HL-60 (cell line): ENCODE data around the gene LBH.

Source experiments
- DNase-seq, 2 experiments: peaks; one replicate each; pipeline ENCODE4 v3.0.0-alpha.2; 2010 to 2020; ENCODE audit warnings: low read depth in 1 of 2, low spot score in 1 of 2
- H3K27ac ChIP-seq: fragments of 250-450 bp; sonication (Bioruptor Pico); replicated peaks from 2 replicates; pipeline ENCODE4 v1.5.1; 2020; ENCODE audit warnings: mild to moderate bottlenecking, moderate library complexity
- H3K27me3 ChIP-seq: fragments of 250-450 bp; sonication (Bioruptor Pico); 2 replicates; pipeline ENCODE4 v1.5.1; 2021; ENCODE audit warnings: mild to moderate bottlenecking, moderate library complexity; ENCODE audit not compliant: insufficient read depth, poor library complexity, severe bottlenecking
- H3K4me3 ChIP-seq: replicated peaks from 2 replicates; pipeline ENCODE4 v1.5.1; 2011; ENCODE audit warnings: mild to moderate bottlenecking, control low read depth, low read length; ENCODE audit not compliant: insufficient read depth
- CTCF ChIP-seq: IDR thresholded peaks from one replicate; pipeline ENCODE4 v1.5.1; 2011; ENCODE audit warnings: low read length, control low read depth, inconsistent platforms; ENCODE audit not compliant: insufficient read depth
- GABPA ChIP-seq: IDR thresholded peaks from 2 replicates; pipeline ENCODE4 v1.6.1; 2012; ENCODE audit warnings: low read depth
- POLR2AphosphoS5 ChIP-seq: IDR thresholded peaks from 2 replicates; pipeline ENCODE4 v1.6.1; 2012; ENCODE audit warnings: low read depth
- REST ChIP-seq: IDR thresholded peaks from 2 replicates; pipeline ENCODE4 v1.6.1; 2012; ENCODE audit warnings: low read depth; ENCODE audit not compliant: insufficient replicate concordance
- SPI1 ChIP-seq: IDR thresholded peaks from 2 replicates; pipeline ENCODE4 v1.6.1; 2012; ENCODE audit warnings: low read depth, mild to moderate bottlenecking, borderline replicate concordance

The LBH gene

GRCh38 chr2:30234180-30234971, 3.0 kb downstream of the LBH start:
- no peak for DNase-seq
- Histone ChIP-seq H3K27ac (no peak overlapping the region), H3K4me3 (no peak overlapping the region), H3K27me3 (peaks cover 32% of the 10 kb centered on the region)
- TF ChIP-seq REST = no peak
- TF ChIP-seq CTCF = no peak
- no peak for TF ChIP-seq POLR2AphosphoS5
- TF ChIP-seq SPI1 = no peak
- no peak for TF ChIP-seq GABPA

GRCh38 chr2:30235008-30235655, 3.8 kb downstream of the LBH start:
- peaks cover 32% of the 10 kb centered on the region for H3K27me3 ChIP-seq
- TF ChIP-seq SPI1 = no peak
- no peak for TF ChIP-seq POLR2AphosphoS5
- no peak for DNase-seq

GRCh38 chr2:30235859-30236535, 4.7 kb downstream of the LBH start:
- no peak overlapping the region for H3K27ac ChIP-seq

More at GRCh38 chr2:30235008-30235655, 3.8 kb downstream of the LBH start:
- no peak overlapping the region for H3K27ac ChIP-seq
- no peak overlapping the region for H3K4me3 ChIP-seq

More at GRCh38 chr2:30235859-30236535, 4.7 kb downstream of the LBH start:
- Histone ChIP-seq H3K4me3 (no peak overlapping the region), H3K27me3 (peaks cover 26% of the 10 kb centered on the region)
- DNase-seq = no peak
- TF ChIP-seq REST = no peak
- no peak for TF ChIP-seq SPI1
